Uterus (tissue), 4 donors: Measurements from ENCODE around the gene ERICH6. TPM values are rescaled to one million over a fixed set of nuclear protein-coding genes. Genes with fewer than 3 reads are reported as not detected.
"Not testable (repeated sequence)": the region's sequence is repeated elsewhere in the genome, so short reads cannot be mapped to it uniquely, and the experiment has no call there.

Source experiments
- DNase-seq, 2 donors: peaks; one replicate each; pipeline ENCODE4 v3.0.0-alpha.2; 2019 to 2020
- H3K27ac ChIP-seq, 2 donors: fragments of 200-600 bp; sonication (generic); 1 replicate in 1 of 2; 2 replicates in 1 of 2; pipeline ENCODE4 v1.5.1; 2016 to 2018
- H3K27me3 ChIP-seq, 2 donors: fragments of 200-600 bp; sonication (generic); one replicate each; pipeline ENCODE4 v1.5.1; 2018 to 2019; ENCODE audit warnings: control low read depth in 1 of 2
- H3K36me3 ChIP-seq, 2 donors: fragments of 200-600 bp; sonication (generic); one replicate each; pipeline ENCODE4 v1.5.1; 2019; ENCODE audit warnings: control low read depth in 1 of 2
- H3K4me1 ChIP-seq, 2 donors: fragments of 200-600 bp; sonication (generic); one replicate each; pipeline ENCODE4 v1.5.1; 2018 to 2019; ENCODE audit warnings: control low read depth in 1 of 2
- H3K4me3 ChIP-seq, 2 donors: fragments of 200-600 bp; sonication (generic); 1 replicate in 1 of 2; 2 replicates in 1 of 2; pipeline ENCODE4 v1.5.1; 2018 to 2019; ENCODE audit warnings: mild to moderate bottlenecking in 1 of 2
- H3K9me3 ChIP-seq, 2 donors: fragments of 200-600 bp; sonication (generic); one replicate each; pipeline ENCODE4 v1.5.1; 2019; ENCODE audit warnings: control low read depth in 1 of 2
- CTCF ChIP-seq, 4 experiments: fragments of 200-600 bp in 2 of 4; fragments of 450-650 bp in 2 of 4; sonication (generic) in 2 of 4; IDR thresholded peaks; one replicate each; pipeline ENCODE4 v1.5.1; 2016 to 2019; ENCODE audit warnings: antibody characterized with exemption in 4 of 4, mild to moderate bottlenecking in 2 of 4, moderate library complexity in 1 of 4
- POLR2A ChIP-seq, 2 donors: fragments of 450-650 bp; IDR thresholded peaks; one replicate each; pipeline ENCODE4 v1.6.1; 2016; ENCODE audit warnings: antibody characterized with exemption in 2 of 2, mild to moderate bottlenecking in 1 of 2, moderate library complexity in 1 of 2
- intact Hi-C: fragments of 100-400 bp; cut with DNase I; formaldehyde crosslinking; loops from one replicate; pipeline ENCODE4 v1.15.1; 2023; ENCODE audit warnings: low total_unique reads
- total RNA-seq, 4 donors: library from RNA; depleted of rRNA in 3 of 4; stranded (reverse); fragments of >200 nt in 3 of 4; gene quantifications; one replicate each; pipeline versions ENCODE4 v1.1.0 to v1.2.4, GENCODE V29; 2014 to 2023
- donor health status: DM: yes; HTN: yes; CAD: no.

The ERICH6 gene
- total RNA-seq, 4 donors from 2014 or later = not detected

GRCh38 chr3:150631515-150632221, 72.1 kb downstream of the ERICH6 start:
- Histone ChIP-seq H3K27me3 (no peaks in the 10 kb centered on the region), H3K9me3 (no peaks in the 10 kb centered on the region), H3K36me3 (no peaks in the 10 kb centered on the region), H3K4me1 (no peaks in the 10 kb centered on the region), H3K27ac (no peak overlapping the region), H3K4me3 (no peak overlapping the region)
- intact Hi-C loops = no loop called here
- no peak for DNase-seq
- TF ChIP-seq CTCF (IDR thresholded peaks at IDR 0.05) = no peak

- TF ChIP-seq CTCF (IDR thresholded peaks at IDR 0.05) = no peak
- no peak for TF ChIP-seq POLR2A (IDR thresholded peaks at IDR 0.05)
- no peak for DNase-seq
- Histone ChIP-seq H3K27ac (no peak overlapping the region), H3K4me3 (no peak overlapping the region), H3K36me3 (no peaks in the 10 kb centered on the region), H3K27me3 (no peaks in the 10 kb centered on the region), H3K4me1 (no peaks in the 10 kb centered on the region), H3K9me3 (no peaks in the 10 kb centered on the region)
- intact Hi-C loops = no loop called here
These were observed 76.2 kb downstream of the ERICH6 start for GRCh38 chr3:150627557-150627956.

GRCh38 chr3:150626148-150626930, 77.4 kb downstream of the ERICH6 start:
- H3K9me3 ChIP-seq = no peaks in the 10 kb centered on the region
- H3K4me3 ChIP-seq = no peak overlapping the region
- H3K27me3 ChIP-seq = no peaks in the 10 kb centered on the region
- no peak for DNase-seq
- TF ChIP-seq POLR2A (IDR thresholded peaks at IDR 0.05) = no peak
- TF ChIP-seq CTCF (IDR thresholded peaks at IDR 0.05) = no peak
- H3K4me1 ChIP-seq = no peaks in the 10 kb centered on the region
- H3K27ac ChIP-seq = no peak overlapping the region
- no peaks in the 10 kb centered on the region for H3K36me3 ChIP-seq
- intact Hi-C loops = no loop called here

GRCh38 chr3:150623945-150624344, 79.8 kb downstream of the ERICH6 start:
- H3K36me3 ChIP-seq = no peaks in the 10 kb centered on the region
- H3K27me3 ChIP-seq = no peaks in the 10 kb centered on the region
- intact Hi-C loops = no loop called here
- H3K9me3 ChIP-seq = no peaks in the 10 kb centered on the region
- TF ChIP-seq POLR2A (IDR thresholded peaks at IDR 0.05) = no peak
- TF ChIP-seq CTCF (IDR thresholded peaks at IDR 0.05) = no peak
- no peak for DNase-seq
- no peak overlapping the region for H3K27ac ChIP-seq
- H3K4me1 ChIP-seq = no peaks in the 10 kb centered on the region
- H3K4me3 ChIP-seq = no peak overlapping the region

GRCh38 chr3:150622955-150623354, 80.8 kb downstream of the ERICH6 start:
- H3K27ac ChIP-seq, H3K4me1 ChIP-seq, H3K27me3 ChIP-seq, H3K36me3 ChIP-seq, DNase-seq, H3K9me3 ChIP-seq, intact Hi-C loops, H3K4me3 ChIP-seq: not testable (repeated sequence)
